Central memory CD4-positive, alpha-beta T cell (primary cell): ENCODE data around the gene PTPRT.

ENCODE experiments used
- DNase-seq: peaks from one replicate; pipeline ENCODE4 v3.0.0; 2022

PTPRT gene

DNA sequence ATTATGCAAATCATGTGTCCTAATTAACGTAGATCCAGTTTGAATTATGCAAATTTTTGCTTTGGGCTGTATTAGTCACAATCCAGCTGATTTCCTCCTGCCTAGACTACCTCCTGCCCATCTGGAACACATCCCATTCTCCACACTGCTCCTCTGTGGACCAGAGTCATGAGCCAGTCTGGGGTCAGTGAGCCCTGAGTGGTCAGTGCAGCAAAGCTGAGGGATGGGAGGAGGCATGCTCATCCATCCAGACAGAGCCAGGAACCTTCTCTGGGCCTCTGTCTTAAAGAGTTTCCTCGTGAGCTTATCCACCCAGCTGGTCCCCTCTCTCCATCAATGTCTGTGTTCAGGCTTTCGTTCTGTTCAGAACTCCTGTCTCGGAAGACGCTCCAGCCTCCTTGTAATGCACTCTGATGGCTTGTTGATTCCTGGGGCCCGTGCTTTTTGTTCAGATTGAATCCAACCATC is 747.8 kb downstream of the PTPRT start:
- DNase-seq = no peak

DNA sequence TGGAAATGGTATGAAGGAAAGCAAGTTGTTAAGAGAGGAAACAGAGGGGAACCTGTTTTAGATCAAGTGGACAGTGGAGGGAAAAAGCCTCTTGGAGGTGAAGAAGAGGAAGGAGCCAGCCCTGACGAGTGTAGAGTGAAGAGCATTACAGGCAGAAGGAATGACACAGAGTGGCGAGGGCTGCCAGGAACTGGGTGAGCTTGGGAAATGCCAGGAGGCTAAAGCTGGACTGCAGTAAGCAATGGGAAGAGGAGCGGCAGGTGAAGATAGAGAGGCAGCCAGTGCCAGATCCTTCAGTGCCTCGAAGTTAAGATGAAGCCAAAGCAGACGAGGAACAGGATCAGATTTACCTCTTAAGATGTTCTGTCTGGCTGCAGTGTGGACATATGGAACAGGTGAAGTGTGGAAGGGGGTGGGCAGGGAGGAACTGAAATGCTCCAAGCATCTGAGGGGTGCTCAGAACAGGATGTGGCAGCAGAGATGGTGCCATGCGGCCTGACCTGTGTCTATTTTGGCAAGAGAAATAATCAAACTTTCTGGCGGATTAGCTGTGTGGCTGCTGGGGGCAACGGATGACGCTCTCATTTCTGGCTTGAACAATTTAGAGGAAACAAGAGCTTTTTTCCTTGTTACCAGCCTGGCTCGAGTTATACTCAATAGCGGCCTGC is 748.4 kb downstream of the PTPRT start:
- no peak for DNase-seq

DNA sequence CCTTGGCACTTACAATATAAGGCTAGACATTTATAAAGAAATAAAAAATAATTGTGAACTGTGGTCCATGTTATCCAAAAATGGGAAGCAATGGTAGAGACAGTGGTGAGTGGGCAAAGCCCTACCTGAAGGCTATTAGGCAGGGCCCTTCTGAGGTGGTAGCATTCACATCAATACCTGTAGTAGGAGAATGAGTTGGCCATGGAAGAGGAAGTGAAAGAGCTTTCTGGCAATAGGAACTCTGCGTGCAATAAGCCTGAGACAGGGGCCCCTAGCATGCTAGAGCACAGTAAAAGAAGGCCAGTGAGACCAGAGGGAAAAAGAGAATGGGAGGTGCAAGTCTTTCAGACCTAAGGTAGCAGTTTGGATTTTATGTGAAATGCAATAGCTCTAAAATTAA is 754.5 kb downstream of the PTPRT start:
- no peak for DNase-seq

DNA sequence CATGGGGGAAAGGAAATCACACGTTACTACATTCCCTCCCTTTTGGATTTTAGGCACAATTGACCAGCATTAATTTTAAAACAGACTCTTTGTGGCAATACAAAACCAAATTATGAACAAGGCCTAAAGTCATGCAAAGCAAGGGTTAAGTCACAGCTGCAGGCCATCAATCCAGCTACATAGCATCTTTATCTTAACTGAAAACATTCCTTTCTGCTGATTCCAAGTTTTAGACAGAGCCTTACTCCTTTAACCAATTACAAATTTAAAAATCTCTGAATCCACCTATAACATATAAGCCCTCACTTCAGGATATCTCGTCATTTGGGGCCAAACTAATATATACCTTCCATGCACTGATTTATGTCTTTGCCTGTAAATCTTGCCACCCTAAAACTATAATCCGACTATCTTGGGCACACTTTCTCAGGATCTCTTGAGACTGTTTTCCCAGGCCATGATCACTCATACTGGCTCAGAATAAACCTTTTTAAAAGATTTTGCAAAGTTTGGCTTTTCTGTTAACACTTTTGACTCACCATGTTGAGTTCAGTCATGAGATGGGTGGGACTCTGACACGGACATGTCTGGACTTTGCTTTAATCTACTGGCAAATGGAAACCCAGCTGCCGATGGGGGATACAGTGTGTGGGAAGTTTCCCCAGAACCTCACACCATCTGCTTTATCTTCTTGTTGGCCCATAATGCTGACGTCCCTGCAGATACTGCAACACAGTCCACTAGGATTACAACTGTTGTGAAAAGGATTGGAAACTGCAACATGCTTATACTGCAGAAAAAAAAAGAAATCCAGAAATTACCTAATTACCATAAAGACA is 757.0 kb downstream of the PTPRT start:
- no peak for DNase-seq

DNA sequence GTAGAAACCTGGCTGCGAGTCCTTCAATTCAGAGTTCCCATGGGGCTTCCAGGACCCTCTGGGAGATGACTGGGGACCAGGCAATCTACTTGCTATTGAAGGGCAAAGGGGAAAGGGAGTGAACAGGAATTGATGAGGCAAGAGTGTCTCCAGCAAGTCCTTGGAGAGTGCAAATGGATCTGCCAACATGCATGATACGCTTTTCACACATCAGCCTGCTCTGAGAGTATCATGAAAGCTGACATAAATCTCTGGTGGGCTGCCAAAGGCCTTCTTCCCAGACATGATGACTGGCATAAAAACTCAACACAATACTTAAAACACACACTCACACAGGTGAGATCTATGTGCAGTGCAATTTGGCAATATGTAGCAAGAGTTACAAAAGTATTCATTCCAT is 759.1 kb downstream of the PTPRT start:
- no peak for DNase-seq

DNA sequence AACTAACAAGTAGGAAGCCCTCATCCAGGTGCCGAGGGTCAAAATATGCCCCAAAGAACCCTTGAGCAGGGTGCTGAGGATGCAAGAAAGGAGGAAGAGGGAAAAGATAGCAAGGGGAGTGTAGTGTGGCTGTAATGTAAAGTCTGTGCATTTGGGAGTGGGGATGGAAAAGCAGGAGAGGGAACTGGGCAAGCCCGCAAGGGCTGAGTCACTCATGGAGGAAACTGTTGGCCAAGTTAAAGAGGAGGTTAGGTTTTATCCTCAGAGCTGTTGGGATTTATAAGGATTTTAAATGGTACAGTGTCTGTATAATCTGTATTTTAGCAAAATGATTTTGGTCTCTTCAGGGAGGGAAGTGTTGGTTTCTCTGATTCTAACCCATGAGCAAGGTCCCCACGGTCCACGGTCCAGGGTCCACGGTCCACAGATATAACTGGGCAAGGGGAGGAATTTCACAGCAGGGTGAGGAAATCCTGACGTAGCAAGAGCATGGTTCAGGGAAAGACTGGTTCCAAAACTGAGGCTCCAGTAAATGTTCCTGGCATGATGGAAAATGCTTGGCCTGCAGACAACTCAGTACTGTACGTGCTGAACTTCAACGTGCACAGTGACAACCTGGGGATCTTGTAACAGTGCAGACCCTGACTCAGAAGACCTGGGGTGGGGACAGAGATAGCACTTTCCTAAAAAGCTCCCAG is 759.8 kb downstream of the PTPRT start:
- no peak for DNase-seq

DNA sequence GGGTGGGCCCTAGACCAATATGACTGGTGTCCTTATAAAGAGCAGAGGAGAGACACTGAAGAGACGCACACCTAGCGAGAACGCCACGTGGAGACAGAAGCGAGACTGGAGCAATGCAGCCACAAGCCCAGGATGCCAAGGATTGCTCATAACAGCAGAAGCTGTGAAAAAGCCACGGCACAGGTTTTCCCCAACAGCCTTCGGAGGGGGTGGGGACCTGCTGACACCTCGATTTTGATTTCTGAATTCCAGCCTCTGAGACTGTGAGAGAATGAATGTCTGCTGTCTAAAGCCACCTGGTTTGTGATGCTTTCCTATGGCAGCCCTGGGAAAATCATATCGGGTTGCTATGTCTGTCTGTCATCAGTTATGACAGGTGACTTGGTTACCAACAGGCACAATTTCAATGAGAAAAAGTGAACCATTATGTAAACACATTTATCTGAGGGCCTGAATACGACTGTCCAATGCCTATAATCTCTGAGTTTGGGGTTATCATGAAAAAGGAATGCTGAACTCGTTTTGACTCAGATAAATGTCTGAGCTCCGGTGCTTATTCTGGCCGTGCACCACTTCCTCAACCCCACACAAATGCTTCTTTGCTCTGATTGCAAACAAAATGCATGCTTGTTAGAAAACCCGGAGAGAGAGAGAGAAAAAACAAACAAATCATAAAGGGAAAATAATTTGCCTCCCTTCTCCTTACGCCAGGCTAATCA is 769.7 kb downstream of the PTPRT start:
- no peak for DNase-seq

DNA sequence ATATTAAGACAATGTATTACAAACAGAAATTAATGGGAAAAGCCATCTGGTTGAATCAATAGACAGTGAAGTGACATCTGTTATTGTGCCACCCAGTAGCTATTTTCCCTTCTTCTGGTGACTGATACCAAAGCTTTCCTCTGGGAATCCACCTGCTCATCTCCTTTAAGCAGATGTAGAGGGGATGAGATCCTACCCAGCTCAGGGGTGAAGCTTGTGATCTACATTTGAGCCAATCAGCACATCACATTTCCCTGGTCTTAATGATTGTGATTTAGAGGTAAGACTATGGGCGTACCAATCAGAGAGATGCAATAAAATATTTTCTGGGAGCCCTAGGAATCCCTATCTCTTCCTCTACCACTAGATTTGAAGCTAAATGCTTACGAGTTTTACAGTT is 782.9 kb downstream of the PTPRT start:
- no peak for DNase-seq

DNA sequence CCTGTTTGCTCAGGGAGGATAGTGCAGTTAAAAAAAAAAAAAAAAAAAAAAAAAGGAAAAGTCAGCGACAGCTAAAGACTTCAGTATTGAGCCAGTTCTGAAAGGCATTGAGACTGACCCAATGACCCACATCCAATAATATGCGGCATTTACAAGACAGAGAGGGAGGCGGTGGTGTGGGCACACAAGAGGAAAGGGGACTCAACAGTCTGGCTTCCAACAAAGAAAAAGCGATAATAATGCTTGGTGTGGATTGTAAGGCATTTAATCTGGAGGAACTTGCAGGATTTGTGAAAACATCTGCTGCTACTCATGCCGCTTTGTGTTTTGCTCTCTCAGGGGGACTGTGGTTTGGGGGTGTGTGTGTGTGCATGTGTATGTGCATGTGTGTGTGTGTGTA is 787.3 kb downstream of the PTPRT start:
- DNase-seq = no peak

DNA sequence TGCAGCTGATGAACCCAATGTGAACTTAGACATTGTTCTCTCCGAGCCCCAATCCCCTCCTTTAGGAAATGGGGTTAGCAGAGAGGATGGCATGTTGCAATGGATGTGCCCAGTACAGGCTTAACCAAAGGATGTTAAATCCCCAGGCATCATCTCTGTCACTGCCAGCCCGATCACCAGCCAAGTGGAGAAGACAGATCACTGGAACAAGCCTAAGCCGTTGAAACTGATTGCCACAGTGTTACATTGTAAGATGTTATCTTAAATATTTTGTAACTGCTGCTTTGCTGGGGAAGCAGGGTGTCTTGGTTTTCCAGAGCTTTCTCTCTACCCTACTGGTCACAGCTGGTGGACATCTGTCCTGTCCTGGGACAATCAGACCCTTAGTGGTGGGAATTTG is 788.1 kb downstream of the PTPRT start:
- no peak for DNase-seq

DNA sequence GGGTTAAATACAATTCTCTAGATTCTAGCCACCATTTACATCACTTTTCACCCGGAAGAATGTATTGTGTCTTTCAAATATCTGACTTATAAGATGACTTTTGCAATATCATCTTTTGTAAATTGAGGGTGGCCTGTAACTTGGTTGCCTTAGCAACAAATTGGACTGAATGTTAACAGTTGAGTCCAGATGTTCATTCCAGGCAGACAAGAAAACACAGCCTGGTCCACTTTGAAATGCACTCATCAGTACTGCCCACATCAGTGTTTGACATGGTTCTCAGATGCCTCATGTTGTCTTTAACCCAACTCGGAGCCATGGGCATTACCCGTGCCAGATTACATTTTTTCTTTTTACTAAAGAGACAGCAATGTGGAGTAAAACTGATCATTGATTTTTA is 789.9 kb downstream of the PTPRT start:
- DNase-seq = no peak

DNA sequence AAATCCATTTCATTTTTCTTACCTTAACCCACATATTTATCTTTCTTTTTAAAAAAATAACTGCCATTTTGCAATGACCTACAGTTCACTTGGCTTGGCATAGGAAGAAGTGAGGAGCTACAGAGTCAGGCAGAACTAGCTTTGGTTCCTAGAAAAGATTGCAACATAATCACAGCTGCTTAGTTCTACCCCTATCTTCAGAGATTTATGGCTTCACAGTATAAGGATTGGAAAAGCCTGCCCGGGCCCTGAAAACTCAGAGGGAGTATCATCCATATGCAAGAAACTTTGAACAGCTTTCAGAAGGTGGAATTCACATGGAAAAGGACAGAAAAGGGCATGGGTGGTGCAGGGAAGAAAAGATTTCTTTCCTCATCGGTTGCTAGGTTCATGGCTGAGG is 797.3 kb downstream of the PTPRT start:
- no peak for DNase-seq

DNA sequence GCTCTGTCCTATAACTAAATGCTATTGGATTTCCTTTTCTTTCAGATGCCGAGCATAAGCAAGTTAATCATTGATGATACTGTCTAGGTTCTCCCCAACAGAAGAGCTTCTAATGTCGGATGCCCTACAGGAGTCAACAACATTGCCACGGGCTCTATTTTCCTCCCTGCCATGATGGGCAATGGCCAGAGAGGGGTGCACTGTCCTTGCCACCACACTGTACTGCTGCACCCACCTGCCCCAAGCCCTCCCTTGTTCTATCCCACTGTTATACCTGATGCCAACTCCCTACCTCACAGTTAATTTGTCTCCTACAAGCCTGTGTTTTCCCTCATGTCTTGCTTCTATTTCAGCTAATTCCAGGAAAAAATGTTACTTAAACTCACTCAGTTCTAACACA is 797.9 kb downstream of the PTPRT start:
- DNase-seq = no peak

DNA sequence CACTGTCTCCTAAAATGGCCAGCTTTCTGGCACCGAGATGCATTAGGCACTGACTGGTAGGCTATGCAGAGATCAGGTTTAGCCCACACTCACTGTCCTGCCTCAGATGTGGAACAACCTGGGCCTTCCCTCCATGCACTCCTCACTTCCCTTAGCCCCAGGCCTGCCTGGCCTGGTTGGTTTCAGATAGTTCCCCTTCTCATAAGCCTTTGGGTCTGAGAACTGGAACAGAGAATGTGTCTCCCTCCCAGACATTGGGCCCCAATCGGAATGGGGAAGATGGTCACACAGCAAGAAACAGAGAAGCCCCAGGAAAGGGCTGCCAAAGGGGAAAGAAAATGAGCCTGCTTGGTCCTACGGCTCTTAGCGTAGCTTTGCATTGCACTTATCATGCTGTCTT is 809.4 kb downstream of the PTPRT start:
- no peak for DNase-seq

DNA sequence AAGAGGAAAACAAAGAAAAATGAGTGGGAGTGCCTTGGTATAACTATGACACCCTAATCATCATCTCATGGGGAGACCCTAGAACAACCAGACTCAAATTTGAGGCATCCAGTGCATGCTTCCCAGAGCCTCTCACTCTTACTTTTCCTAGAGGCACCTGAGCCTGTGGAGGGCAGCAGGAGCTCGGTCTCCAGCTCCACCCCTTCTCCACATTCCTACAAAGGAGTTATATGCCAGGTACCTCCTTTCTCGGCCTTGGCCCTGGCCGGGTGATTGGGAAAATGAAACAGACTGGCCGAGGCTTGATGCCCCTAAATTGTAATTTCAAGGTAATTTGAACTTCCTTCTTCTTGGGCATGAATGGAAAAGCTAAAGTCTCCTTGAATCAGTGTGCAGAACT is 810.3 kb downstream of the PTPRT start:
- DNase-seq = no peak

DNA sequence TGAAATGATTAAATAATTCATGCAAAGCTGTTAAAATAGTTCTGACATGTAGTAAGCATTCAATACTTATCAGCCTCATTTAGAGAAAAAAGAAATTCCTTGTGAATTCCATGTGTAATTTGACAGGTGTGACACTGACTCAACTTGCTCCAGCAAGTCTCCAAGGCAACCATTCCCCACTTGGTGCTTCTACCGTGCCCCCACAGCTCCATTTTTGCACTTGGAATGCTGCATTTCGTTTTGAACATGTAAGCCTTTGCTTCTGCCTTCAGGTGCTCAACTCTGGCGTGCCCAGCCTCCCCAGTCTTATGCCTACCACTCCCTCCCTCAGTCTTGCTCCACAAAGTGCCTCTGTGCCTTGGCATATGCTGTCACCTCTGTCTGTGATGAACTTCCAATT is 810.9 kb downstream of the PTPRT start:
- DNase-seq = no peak

DNA sequence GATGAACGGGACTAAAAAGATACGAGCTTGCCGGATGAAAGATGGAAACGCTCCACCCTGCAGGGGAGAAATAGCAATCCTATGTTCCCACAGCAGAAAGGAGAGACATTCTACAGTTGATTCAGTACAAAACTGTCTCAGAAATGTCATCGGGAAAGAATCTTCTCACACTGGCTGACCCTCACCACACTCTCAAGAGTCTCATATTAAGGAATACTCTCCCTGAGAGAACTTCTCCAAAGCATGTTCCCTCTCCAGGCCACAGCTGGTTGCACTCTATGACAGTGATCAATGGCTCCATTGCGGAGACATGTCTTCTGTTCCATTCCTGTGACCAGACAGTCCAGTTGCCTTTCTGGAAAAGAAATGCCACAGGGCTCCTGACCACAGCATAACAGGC is 813.6 kb downstream of the PTPRT start:
- no peak for DNase-seq

DNA sequence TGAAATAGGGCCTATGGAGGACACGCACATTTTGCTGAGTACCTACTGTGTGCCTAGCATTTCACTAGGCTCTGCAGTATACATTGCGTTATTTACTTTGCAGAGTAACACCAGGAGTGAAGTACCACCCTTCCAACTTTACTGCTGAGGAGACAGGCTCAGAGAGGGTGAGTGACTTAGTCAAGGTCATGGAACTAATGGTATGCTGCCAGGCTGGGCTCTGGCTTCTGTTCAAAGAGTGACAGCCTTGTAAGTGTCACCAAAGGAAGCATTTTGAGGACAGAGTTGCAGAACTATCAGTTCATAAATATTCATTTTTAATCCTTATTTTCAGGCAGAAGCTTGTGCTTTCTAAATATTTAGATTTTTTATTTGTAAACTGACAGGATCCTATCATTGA is 816.7 kb downstream of the PTPRT start:
- no peak for DNase-seq

DNA sequence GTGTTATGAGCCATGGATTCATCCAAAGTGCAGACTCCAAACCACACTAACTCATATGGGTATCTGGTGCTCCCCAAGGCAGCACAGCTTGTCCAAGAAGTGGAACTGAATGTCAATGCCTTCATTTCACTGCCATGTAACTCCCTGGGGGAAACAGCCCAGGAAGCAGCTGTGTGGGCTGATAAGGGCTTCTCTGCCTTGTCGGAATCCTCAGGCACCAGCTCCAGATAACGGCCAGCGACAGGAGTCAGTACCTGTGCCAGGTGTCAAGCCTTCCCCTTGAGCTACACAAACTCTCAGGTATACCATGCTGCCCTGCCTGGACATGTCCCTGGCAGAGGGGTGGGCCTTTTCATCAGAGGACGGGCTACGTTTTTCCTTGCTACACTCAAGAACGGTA is 819.6 kb downstream of the PTPRT start:
- DNase-seq = no peak

DNA sequence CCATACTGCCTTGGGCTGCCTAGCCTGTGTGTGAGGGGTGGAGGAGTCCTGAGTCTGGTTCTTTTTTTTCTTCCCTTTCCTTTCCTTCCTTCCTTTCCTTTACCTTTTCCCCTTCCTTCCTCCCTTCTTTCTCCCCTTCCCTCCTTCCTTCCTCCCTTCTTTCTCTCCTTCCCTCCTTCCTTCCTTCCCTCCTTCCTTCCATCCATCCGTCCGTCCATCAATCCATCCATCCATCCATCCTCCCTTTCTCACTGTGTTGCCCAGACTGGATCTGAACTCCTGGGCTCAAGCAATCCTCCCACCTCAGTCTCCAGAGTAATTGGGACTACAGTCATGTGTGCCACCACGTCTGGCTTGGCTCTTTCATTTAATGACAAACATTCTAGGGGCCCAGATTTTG is 820.8 kb downstream of the PTPRT start:
- DNase-seq = no peak

DNA sequence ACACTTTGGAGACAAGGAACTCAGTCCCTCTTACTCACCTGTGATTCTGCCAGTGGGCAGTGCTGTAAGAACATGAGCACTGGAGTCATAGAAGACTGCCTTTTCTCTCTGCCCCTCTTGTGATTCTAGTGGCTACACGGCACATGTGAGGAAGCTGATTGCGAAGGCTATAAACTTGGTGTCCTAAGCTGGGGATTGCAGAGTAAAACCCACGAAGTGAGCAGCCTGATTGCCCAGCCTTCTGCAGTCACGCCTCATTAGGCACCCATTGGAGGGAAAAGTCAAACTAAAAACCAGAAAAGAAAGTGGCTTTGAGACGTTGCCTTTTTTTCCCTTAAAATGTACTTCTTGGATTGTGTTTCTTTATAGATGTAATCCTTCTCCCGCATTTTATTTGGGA is 823.1 kb downstream of the PTPRT start:
- no peak for DNase-seq

DNA sequence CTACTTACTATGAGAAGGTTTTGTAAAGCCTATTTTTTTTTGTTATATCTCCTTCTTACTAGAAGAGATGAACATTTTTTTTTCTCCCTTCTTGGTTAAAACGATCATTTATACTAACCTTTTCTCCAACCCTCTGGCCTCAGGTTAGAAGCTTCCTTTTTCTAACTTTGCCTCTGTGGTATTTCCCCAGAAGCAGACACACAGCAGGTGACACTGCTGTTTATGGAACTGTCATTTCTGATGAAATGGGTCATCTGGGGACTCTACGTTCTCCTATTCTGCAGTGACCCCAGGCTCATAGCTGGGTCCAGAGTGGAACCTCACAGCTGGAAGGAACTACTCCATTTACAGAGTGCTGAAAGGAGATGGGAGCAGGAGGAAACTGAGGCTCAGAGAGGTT is 825.3 kb downstream of the PTPRT start:
- DNase-seq = no peak

DNA sequence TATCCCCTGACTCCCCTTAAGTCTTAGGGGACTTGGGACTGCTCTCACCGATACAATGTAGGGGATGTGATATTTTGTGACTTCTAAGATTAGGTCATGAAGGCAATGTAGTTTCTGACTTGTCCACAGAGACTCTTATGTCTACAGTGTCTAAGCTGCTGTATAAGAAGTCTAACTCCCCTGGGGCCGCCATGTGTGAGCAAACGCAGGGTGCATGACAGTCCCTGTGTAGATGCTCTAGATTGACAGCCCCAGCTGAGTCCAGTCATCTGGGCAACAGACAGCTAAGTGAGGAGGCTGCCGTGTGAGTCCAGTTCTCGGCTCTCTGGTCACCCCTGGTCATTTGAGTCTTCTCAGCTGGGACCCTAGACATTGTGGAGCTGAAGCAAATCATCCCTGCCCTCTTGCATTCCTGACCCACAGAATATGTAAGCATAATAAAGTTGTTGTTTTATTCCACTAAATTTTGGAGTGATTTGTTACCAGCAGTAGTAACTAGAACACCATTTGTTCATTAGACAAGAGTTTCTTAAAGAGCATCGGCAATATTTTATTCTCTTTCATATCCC is 828.2 kb downstream of the PTPRT start:
- DNase-seq = no peak
